HG02642 (cell line): ENCODE data around the gene COPB1.
"Not testable (repeated sequence)": the region's sequence is repeated elsewhere in the genome, so short reads cannot be mapped to it uniquely, and the experiment has no call there.

Source experiments
- ATAC-seq: cut with Tn5 transposase; IDR thresholded peaks from one replicate; pipeline ENCODE4 v1.9.1; 2021; ENCODE audit warnings: mild to moderate bottlenecking; ENCODE audit not compliant: unreplicated experiment, poor library complexity

Gene COPB1, protein sequence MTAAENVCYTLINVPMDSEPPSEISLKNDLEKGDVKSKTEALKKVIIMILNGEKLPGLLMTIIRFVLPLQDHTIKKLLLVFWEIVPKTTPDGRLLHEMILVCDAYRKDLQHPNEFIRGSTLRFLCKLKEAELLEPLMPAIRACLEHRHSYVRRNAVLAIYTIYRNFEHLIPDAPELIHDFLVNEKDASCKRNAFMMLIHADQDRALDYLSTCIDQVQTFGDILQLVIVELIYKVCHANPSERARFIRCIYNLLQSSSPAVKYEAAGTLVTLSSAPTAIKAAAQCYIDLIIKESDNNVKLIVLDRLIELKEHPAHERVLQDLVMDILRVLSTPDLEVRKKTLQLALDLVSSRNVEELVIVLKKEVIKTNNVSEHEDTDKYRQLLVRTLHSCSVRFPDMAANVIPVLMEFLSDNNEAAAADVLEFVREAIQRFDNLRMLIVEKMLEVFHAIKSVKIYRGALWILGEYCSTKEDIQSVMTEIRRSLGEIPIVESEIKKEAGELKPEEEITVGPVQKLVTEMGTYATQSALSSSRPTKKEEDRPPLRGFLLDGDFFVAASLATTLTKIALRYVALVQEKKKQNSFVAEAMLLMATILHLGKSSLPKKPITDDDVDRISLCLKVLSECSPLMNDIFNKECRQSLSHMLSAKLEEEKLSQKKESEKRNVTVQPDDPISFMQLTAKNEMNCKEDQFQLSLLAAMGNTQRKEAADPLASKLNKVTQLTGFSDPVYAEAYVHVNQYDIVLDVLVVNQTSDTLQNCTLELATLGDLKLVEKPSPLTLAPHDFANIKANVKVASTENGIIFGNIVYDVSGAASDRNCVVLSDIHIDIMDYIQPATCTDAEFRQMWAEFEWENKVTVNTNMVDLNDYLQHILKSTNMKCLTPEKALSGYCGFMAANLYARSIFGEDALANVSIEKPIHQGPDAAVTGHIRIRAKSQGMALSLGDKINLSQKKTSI

DNA sequence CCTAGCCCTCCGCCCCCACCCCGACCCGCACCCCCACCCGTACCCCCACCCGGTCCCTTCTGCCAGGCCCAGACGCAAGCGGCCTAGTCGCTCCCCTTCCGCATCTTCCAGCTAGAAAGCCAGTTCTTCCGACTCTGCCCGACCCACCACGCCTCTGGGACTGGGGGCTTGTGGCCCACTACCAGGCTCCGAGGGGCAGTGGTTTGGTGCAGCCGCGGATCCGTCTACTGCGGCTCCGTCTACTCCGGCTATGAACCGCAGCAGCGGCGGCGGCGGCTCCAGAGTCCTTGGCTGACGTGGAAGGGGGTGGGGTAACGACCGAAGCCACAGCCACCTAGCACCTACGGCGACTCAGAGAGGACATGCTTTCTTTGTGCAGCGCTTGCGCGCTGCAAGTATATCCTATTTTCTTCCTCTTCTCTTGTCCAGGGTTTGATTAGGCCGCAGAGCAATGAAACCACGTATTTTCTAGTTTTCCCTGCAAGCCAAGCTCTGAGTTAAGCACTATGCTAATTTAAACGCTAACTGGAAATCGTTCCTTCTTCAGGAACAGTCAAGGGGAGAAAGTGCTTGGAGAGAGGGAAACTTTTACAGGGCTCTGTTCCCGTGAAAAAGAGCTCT is at the start of gene COPB1:
COPB1 (minus strand) TSS at position 252 of the 621 bp plus-strand sequence. CDS start 883 bp downstream, outside the sequence.
- ATAC-seq = peak; percentile 94

DNA sequence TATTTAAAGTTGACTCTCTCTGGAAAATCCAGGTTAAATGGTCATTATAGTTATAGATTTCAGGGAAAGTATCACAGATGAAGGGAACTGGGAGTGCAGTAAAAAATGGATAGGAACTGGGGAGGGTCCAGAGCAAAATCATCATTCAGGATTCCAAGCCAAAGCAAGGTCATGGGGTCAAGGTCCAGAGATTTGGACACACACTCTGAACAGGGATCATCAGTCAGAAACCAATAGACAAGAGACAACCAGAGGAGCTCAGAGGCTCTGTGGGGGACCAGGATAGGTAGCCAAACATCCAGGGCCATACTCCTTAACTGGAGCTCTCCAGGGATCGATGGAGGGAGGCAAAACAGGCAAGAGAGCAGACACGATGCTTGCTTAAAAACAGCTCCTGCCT is 47.8 kb upstream of the COPB1 start:
- no peak for ATAC-seq

DNA sequence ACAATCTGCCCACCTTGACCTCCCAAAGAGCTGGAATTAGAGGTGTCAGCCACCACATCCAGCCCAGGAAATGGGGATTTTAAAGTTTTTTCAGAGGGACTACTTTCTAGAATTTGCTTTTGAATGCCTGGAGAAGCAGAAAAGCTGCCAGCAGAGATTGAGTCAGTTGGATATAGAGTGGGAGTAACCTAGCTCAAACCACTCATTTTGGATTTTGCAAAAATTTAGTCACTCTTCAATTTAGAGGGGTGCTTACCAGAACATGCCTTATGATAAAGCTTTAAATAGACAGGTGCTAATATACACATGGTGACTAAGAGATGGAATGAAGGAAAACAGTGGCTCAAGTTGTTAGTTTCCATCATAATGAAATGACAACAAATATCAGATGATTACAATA is 47.1 kb upstream of the COPB1 start:
- no peak for ATAC-seq

DNA sequence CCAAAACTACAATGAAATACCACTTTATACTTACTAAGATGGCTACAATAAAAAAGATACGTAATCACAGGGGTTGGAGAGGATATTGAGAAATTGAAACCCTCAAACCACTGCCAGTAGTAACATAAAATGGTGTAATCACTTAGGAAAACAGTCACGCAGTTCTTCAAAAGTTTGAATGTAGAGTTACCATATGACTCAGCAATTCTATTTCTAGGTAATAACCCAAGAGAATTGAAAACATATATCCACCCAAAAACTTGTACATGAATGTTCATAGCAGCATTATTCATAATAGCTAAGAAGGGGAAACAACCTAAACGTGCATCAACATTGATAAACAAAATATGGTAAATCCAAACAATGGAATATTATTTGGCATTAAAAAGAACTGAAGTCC is 45.0 kb upstream of the COPB1 start:
- peak; percentile 73 for ATAC-seq

DNA sequence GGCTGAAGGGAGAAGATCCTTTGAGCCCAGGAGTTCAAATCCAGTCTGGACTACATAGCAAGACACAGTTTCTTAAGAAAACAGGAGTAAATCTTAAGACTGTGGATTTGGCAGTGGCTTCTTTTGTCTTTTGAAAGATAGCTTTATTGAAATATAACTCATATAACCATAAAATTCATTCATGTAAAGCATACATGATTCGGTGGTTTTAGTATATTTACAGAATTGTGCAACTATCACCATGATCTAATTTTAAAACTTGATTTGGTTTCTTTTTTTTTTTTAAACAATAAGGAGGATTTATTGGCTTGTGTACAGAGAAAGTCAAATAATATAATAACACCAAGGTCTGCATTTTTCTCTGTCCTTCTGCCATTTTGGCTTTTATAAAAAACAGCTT is 43.6 kb upstream of the COPB1 start:
- ATAC-seq = no peak

DNA sequence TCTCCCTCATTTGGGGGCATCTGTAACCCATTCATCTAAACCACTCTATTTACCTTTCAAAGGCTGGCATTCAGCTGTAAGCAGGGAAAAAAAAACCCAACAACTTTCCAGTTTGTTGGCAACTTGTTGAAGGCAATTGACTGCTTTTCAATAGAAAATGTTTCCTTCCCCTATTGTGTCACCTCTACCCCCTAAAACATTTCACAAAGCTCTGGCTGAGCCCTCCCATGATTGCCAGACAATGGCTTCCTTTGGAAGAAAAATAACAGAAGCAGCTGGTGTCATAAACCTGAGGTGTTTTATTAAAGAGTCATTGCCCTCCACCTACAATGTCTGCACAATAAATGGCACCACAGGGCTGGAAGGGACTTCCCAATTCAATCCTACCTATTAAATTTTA is 42.7 kb upstream of the COPB1 start:
- no peak for ATAC-seq

DNA sequence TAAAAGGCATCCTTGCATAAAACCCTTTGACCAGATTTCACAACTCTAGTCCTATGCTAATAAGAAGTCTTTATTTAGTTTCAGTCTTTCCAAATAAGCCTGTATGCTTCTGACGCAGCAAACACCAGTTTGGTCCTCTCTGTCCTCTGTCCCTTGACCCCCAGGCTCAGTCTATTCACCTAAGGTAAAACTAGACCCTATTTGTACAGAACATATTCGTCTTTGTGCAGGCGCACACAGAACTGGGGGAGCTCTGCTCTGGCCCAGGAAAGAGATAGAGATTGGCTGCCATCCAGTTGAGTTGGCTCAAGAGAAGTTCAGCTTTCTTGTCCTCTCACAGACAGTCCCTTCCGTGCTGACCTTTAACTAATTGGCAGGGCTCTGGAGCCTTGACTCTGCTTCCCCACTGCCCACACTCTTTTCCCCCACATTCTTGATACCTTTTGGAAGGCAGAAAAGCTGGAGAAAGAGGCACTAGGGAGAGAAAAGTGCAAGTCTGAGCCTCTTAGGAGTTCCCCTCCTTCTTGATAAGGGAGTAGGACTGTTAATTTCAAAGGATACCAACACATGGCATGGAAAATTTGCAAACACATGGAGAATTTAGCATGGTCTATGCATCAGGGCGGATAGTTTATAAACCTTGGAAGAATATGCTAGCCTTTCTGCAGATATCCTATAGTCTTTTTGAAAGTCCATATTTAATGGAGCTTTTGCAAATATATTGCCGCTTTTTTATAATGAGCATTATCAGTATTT is 41.8 kb upstream of the COPB1 start:
- ATAC-seq = no peak

DNA sequence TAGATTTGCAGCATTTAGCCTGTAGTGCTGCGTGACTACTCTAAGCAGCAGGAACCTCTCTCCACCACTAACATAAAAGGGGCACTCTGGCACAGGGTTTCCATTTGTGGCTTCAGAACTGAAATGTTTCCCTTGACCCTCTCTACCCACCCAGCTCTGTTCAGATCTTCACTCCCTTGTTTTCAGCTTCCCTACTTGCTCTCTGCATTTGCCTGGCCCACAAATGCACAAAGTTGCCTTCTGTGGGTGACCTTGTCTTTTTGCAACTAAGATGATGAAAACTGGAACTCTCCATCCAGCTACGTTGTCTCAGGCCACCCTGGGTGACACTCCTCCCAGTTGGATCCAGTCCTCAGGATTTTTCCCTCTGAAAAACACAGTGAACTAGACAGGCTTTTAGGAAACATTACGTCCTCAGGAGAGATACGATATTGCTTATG is 40.4 kb upstream of the COPB1 start:
- ATAC-seq = no peak

DNA sequence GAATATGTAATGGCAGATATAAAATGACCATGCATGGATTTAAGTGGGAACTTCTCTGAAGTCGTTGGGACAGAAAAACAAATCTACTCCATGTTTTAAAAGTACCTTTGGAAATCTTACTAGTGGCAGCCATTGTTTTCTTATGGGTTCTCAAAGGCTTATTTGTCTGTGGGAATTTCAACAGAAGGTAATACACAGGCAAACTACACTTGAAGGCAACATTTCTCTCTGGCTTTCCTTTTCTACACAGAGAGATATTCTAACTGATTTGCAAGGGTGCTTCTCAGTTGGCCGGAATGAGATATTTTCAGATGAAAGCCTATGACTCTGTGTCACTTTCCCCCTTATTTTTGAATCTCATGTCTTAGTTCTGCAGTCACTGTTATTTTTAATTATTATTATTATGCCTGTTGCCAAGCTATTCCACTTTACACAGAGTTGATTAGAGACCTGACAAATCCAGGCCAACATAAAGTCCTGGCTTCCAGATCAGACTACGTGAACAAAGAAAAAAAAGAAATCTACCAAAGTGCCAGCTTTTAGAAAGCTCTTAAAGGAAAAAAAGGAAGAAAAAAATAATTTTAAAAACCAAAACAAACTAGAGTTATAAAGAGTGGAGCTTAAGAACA is 39.4 kb upstream of the COPB1 start:
- ATAC-seq = no peak

DNA sequence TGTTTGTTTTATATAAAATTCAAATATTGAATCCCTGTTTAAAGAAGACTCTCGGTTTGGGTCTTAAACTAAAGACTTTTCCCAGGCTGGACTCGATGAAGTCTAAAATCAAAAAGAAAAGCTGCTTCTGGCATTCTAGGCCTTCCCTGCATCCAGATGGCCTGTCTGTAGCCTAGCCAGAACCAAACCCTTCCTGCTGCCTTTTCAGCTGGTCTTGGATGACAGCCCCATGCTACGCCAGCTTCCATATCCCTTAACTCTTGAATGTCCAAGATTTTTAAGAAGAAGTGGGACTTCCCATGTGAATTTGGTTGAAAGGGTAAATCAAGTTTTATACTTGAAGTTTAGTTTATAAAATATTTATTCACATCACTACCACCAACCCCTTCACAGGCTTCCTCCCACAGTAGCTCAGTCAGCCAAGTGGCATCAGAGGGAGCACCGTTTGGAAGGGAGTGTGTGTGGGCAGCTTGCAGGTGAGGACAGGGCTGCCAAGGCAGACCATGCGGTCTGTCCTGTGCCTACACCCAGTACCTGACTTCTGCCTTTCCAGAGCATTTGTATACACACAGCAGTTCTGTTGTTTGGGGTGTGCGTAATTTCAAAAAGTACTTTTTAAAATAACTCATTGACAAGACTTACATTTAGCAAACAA is 38.8 kb upstream of the COPB1 start:
- ATAC-seq = no peak

DNA sequence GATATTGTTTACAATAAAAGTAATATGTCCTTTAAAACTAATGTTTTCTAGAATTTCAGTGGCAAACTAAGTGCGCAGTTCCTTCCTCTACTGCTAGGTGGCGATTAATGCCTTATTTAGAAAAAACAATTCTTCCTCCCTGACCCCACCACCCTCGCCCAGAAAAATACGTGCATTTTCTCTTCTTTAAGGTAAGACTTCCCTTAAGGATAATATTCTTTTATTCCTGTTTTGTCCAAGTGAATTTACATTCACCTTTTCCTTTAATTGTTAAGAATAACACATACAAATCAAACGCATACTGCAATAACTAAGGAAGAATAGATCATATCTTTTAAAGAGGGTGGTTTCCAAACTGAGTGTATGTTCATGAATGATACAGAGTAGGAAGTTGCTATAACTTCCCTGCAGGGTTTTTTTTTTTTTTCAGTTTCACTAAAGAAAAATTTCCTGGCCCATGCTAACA is 37.6 kb upstream of the COPB1 start:
- peak; percentile 72 for ATAC-seq

DNA sequence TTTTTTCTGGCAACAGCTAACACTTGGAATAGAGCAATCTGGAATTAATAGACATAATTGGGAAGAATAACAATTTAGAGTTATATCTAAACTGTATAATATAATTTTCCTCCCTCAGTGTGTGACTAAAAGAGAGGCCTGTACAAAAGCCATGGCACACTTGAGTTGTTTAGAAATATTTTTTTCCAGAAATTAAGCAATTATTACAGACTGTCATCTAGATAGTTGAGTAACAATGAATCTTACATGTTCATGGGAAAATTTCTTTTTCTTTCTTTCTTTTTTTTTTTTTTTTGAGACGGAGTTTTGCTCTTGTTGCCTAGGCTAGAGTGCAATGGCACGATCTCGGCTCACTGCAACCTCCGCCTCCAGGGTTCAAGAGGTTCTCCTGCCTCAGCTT is 35.6 kb upstream of the COPB1 start:
- ATAC-seq = not testable (repeated sequence)

DNA sequence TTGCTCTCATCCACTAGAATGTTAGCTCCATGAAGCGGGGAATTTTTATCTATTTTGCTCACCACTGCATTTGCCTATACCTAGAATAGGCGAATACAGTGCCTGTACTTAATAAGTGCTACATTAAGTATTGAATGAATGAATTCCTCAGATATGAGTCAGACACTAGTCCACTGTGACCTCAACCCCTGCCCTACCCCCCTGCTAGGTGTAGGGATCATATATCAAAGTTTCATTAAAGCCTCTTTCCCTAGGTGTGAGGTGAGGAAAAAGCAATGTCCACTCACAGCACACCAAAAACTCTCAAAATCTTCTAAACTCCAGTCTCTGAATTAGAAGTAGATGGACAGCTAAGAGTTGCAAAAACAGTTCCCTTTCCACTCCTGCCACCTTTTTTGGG is 30.3 kb upstream of the COPB1 start:
- ATAC-seq = no peak

DNA sequence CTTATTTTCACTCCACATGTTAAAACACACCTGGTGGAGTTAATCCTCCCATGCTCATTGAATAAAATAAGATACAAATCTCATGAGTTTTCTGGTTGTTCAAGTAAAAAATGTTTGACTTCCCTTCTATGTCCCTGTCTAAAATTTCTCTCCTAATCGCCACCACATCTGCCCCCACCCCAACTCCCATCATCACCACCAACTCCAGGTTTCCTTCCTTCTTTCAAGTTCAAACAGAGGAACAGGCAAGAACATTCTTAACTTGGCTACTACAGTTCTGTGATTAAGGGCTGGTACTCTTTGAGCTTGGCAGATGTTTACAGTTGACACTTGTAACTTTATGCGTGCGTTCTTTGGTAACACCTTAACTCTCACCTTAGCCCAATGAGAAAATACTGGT is 29.7 kb upstream of the COPB1 start:
- ATAC-seq = no peak

DNA sequence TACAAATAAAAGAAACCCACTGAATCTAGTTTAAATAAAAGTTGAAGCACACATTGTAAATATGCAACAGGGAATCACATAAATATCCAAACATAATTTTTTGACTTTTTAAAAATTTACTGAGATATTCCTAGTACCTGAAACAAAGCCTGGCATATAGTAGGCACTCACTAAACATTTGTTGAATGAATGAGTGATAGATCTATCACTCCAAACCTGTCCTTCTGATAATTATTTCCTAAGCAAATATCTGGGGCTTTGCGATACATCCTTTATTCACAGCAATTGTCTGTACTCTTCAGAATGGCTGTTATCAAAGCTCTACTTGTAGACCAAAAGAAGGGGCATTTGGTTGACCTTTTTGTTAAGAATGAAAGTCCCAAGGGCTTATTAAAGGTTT is 23.2 kb upstream of the COPB1 start:
- ATAC-seq = no peak

DNA sequence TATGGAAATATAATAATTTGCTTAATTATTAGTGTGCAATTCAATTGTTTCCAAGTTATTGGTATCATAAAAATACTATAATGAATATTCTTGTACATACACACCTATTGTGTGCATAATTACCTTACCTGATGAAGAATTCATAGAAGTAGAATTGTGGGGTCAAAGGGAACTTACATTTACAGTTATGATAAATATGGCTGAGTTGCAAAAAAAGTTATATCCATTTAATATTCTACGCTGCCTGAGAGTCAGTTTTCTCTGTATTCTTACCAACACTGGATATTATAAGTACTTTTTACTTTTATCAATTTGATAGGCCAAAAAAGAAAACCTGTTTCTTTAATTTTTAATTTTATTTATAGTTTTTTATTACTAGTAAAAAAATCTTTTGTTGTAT is 22.6 kb upstream of the COPB1 start:
- ATAC-seq = no peak

DNA sequence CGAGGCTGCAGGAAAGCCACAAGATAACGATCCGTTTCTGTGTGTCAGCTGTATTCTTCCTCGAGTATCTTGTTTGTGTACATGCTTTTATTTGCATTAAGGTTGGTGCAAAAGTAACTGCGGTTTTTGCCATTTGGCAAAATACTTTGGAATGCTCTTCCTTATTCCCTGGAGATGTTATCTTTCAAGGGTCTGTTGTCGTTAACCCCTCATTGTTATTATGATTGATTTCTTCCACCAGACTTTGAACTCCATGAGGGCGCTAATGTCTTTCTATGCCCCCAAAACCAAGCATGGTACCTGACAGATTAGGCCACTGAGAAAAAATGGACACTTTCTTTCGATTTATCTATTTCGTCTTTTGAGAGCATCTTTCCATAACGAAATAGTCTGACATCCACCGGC is 21.1 kb upstream of the COPB1 start:
- no peak for ATAC-seq

DNA sequence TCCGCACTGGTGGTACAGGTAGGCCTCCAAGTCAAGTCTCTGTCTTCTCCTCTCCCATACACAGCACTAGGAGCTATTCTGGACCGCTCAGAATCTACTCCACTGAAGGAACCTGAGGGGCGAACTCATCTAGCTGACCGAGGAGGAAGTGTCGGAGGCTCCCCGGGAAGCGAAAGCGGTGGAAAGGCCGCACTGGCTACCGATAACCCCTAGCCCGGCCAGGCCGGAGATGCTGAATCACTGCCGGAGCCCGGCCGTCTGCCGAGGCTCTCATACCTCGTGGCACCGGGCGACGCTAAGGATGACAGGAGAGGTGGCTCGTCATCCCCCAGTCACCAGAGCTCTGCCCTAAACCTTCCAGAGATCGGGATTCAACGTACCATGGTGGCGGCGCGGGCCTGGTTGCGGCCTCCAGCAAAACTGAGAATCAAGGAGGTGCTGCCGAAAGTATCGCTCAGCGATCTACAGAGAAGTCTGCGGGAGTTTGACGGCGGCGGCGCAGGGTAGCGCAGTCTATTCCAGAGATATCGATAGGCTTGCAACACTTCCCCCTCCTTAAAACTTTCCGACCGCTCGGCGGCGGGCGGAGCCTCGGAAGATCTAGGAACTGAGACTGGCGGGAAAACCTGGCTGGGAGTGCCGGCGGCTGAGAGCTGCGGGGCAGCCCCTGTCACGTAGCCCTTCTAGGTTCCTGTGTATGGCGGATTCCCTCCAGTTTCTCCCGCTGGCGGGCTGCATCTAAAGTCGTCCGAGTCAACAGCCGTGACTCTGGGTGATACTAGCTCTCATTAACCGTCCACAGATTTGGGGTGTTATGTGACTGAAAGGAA is 20.5 kb upstream of the COPB1 start, which contains the start of gene PSMA1:
PSMA1 (minus strand) TSS at position 470 of the 830 bp plus-strand sequence; CDS start at position 383, 87 bp downstream.
- ATAC-seq = peak; percentile 94
